Suppressor macrophage (primary cell): ENCODE measurements around the gene YDJC.
"Not testable (repeated sequence)": the region's sequence is repeated elsewhere in the genome, so short reads cannot be mapped to it uniquely, and the experiment has no call there.

ENCODE experiments used
- DNase-seq, 4 experiments: peaks; one replicate each; pipeline ENCODE4 v3.0.0-alpha.2; 2020 to 2022

Gene YDJC

DNA sequence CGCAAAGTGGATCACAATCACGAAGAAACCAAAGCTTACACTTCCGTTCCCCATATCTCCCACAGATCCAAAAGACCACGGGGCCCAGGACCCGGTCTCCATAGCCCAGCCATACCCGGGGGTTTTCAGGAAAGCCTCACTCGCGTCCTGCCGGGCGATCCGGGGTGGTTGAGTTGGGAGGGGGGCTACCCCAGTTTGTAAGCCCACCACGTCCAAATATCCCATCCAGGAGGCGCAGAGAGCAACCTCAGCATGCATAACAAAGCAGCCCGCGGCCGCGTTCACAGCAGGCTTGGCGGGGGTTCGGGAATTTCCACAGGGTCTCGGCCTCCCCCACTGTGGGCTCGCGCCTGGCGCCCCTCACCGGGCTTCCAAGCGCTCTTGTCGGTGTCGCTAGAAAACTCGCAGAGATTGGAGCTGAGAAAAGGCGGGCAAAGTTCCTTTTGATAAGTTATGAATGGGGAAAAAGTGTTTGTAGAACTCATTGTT is 21.7 kb upstream of the YDJC start:
- DNase-seq = peak in 2 of 4 experiments; percentile 5 to 12

DNA sequence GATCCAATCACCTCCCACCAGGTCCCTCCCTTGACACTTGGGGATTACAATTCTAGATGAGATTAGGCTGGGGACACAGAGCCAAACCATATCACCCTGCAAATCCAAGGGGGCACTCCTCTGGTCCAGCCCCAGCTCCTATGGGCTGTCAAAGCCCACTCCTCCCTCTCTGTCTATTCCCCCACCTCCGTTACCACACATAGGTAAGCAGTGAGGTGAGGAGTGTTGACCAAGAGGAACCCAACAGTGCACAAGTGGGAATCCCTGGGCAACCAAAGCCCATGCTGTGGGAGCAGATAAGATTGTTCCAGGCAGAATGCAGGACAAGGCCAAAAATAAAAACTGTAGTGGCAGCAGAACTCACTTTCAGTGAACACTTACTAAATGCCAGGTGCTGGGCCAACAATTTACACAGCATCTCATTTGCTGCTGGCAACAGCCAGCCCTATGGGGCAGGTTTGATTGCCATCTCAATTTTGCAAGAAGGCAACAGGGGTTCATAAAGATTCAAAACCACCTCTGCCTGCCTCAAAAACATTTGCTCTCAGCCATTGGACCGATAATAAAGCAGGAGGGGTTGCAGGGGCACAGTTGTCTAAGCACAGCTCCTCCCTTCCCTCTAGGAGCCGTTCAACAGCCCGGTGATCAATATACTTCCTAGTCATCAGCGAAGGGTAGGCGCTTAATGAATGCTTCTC is 21.1 kb upstream of the YDJC start:
- DNase-seq = no peak

DNA sequence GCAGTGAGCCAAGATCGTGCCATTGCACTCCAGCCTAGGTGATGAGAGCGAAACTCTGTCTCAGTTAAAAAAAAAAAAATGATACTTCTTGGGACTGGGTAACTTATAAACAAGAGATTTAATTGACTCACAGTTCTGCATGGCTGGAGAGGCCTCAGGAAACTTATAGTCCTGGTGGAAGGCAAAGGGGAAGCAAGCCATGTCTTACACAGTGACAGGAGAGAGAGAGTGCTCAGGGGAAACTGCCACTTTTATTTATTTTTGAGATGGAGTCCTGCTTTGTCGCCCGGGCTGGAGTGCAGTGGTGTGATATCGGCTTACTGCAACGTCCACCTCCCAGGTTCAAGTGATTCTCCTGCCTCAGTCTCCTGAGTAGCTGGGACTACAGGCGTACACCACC is 20.5 kb upstream of the YDJC start:
- DNase-seq = no peak

DNA sequence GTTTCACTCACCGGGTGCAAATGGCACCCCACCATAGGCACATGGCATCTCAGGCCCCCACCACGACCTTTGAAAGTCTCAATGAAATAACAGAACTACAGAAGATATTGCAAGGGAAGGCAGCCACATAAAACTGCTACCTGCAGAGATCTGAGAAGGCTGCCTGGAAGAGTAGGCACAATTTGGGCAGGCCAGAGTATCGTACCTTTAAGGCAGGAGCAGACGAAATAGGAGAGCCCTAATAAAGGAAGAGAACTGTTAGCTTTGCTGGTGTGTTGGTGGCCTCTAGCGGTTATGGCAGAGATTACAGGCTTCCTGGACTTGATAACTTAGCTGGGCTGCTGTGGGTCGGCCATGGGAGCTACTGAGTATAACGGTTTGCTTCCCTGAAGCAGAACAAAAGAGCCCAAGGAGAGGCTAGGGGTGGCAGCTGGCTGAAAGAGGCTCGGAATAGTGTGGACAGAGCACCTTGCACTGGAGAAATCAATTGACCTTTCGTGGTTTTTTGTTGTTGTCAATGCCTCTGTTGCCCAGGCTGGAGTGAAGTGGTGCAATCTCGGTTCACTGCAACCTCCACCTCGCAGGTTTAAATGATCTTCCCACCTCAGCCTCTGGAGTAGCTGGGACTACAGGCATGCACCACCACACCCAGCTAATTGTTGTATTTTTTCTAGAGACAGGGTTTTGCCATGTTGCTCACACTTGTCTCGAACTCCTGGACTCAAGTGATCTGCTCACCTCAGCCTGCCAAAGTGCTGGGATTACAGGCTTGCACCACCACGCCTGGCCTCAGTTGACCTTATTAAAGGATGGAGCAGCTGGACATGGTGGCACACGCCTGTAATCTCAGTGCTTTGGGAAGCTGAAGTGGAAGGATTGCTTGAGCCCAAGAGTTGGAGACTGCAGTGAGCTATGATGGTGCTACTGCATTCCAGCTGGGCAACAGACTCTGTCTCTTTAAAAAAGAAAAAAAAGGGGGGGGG is 17.1 kb upstream of the YDJC start:
- peak; percentile 85 to 90 (median 87) for DNase-seq

DNA sequence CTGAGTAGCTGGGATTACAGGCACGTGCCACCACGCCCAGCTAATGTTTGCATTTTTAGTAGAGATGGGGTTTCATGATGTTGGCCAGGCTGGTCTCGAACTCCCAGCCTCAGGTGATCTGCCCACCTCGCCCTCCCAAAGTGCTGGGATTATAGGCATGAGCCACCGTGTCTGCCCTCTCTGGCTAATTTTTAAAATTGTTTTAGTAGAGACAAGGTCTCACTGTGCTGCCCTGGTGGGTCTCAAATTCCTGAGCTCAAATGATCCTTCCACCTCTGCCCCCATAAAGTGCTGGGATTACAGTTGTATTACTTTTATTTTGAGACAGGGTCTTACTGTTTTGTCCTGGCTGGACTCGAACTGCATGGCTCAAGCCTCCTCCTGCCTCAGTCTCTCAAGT is 15.7 kb upstream of the YDJC start:
- not testable (repeated sequence) for DNase-seq

DNA sequence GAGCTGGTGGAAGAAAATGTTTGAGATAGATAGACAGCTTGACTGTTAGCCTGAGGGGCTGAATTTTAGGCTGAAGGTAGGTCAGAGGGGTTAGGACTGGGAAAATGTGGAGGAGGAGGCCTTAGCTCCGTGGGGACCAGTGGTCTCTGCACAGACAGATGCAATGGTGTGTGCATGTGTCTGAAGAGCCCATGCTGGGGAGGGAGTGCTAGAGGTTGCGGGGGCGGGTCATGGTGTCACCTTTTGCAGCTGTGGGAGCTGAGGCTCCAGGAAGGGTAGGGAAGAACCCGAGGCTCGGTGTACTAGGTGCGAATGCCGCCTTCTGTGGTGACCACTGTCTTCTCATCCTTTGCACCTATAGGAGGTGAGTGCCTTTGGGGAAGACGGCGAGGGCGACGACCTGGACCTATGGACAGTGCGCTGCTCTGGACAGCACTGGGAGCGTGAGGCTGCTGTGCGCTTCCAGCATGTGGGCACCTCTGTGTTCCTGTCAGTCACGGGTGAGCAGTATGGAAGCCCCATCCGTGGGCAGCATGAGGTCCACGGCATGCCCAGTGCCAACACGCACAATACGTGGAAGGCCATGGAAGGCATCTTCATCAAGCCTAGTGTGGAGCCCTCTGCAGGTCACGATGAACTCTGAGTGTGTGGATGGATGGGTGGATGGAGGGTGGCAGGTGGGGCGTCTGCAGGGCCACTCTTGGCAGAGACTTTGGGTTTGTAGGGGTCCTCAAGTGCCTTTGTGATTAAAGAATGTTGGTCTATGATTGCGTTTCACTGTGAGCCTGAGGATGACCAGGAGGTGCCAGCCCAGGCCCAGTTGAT is 13.9 kb upstream of the YDJC start:
- no peak for DNase-seq

DNA sequence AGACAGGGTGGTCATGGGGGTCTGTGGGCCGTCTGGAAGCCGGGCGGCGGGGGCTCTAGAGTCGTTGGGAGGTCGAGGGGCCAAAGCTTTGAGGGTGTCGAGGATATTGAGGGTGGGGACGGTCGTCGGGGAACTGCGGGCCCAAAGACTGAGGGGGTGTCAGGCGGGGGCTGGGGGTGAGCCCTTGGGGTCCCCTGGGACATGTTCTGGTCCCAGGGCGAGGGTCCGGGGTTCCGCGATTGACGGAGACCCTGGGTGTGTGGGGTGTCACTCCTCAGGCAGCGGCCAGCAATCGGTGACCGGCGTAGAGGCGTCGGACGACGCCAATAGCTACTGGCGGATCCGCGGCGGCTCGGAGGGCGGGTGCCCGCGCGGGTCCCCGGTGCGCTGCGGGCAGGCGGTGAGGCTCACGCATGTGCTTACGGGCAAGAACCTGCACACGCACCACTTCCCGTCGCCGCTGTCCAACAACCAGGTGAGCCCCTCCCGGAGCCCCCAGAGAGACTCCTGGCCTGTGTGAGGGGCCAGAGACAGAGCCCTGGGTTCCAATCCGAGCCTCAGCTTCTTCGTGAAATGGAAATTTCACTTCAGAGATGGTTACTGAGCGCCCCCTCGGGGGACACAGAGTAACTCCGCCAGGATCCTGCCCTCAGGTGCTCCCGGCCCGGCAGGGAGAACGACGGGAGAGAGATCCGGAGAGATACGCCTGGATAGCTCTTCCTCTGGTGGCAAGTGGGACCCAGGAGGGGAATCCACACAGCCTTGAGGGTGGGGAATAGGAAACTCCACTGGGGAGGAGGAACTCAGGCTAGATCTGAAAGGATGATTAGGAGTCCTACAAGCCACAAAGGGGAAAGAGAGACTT is 13.0 kb upstream of the YDJC start:
- peak; percentile 62 to 76 (median 72) for DNase-seq

DNA sequence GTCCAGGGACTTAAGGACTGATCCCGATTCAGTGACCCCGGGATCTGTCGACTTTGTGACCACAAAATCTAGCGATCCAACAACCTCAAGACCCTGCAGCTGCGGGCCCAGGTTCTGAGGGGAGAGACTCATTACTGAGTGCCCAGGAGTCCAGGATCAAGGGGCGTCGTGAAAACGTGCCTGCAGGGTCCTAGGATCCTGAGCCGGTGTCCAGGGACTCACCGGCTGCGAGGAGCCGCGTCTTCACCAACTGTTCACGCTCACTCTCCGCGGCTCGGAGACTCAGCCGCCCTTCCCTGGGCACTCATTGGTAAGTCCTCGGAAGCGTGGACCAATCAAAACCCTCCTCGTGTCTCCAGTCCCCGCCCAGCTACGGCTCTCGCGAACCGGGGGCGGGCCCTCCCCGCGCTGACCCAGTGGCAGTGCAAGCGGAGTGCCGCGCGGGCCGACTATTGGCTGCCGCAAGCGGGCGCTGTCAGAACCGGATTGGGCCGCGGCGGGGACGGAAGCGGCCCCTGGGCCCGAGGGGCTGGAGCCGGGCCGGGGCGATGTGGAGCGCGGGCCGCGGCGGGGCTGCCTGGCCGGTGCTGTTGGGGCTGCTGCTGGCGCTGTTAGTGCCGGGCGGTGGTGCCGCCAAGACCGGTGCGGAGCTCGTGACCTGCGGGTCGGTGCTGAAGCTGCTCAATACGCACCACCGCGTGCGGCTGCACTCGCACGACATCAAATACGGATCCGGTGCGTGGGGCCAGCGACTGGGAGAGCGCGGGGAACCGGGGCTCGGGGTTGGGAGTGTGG is 12.2 kb upstream of the YDJC start, which contains the start of gene SDF2L1:
Gene SDF2L1, plus strand, starts transcription at position 514 of the 795 bp plus-strand sequence. Its CDS starts 35 bp downstream, at position 549.
- DNase-seq = peak; percentile 99 to 100 (median 99)

DNA sequence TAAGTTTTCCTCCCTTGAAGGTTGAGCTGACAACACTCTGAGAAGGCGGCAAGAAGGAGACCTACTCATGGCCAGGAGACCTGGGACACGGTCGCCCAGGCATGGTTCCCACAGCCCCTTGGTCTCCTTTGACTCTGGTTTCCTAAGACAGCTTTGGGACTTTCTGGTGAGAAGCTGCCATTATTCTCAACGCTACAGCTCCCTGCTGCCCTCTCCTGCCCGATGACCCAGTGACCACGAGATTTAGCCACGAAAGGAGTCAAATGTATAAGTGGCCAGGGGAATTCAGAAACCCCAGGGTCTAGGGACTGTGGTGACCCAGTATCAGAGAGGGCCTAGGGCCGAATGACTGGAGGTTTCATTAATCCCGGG is 11.6 kb upstream of the YDJC start:
- DNase-seq = peak; percentile 76 to 86 (median 82)

DNA sequence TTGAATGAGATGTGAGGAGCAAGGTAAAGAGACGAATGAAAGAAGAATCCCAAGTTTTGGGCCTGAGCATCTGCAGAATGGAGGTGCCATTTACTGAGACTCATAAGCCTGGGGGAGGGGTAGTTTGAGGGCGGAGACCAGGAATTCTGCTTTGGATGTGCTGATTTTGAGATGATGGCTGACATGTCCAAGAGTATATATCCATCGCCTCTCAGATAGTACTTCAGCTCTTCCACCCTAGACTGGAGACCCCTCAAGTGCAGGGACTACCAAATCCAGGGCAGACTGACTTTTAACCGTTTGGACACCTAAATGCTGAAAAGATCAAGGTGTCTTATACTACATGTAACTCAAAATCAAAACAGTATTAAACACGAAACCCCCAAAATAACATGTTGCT is 11.0 kb upstream of the YDJC start:
- DNase-seq = no peak

DNA sequence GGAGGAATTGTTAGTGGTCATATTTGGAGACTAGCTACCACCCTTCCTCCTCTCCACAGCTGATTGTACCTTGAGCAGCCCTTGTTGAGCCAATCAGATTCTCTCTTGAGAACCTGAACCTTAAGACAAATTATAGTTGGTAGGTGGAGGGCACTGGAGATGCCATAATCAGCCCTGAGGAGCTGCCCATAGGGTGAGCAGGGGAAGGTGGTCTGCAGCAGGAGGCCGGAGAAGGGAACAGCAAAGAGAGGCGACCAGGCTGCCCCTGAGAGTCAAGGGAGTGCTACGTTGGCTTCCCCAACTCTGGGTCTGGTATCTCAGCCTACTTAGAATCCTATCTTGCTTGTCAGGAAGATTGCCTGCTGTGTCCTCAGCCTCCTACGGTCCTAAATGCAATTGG is 9.5 kb upstream of the YDJC start:
- DNase-seq = no peak

DNA sequence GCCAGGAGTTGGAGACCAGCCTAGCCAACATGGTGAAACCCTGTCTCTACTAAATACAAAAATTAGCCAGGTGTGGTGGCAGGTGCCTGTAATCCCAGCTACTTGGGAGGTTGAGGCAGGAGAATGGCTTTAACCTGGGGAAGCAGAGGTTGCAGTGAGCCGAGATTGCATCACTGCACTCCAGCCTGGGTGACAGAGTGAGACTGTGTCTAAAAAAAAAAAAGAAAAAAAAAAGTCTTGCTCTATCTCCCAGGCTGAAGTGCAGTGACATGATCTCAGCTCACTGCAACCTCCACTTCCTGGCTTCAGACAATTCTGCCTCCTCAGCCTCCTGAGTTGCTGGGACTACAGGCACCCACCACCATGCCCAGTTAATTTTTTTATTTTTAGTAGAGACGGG is 7.6 kb upstream of the YDJC start:
- peak in 2 of 4 experiments; percentile 22 to 26 for DNase-seq

DNA sequence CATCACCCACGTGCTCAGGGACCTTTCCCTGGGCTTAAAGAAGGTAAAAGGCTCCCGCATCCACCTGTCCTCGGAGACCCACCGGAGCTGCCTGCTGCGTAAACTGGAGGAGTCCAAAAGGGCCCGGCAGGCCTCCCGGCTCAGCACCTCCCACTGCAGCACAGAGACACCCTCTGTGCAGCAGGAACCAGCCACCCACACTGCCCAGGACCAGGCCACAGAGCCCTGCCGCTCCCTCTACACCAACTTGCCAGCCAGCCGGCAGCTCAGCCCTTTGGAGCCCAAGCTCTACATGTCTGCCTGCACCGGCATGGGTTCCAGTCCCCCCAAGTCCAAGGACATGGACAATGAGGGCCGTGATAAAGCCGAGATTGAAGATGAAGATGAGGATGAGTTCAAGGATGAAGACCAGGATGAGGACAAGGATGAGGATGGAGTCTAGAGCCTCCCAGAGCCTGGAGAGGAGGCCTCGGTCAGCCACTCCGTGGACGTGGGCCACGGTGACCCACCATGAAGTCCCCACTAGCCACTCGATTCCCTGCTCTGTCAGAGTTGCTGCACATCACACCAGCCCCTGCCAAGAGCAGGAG is 6.9 kb upstream of the YDJC start:
- no peak for DNase-seq

DNA sequence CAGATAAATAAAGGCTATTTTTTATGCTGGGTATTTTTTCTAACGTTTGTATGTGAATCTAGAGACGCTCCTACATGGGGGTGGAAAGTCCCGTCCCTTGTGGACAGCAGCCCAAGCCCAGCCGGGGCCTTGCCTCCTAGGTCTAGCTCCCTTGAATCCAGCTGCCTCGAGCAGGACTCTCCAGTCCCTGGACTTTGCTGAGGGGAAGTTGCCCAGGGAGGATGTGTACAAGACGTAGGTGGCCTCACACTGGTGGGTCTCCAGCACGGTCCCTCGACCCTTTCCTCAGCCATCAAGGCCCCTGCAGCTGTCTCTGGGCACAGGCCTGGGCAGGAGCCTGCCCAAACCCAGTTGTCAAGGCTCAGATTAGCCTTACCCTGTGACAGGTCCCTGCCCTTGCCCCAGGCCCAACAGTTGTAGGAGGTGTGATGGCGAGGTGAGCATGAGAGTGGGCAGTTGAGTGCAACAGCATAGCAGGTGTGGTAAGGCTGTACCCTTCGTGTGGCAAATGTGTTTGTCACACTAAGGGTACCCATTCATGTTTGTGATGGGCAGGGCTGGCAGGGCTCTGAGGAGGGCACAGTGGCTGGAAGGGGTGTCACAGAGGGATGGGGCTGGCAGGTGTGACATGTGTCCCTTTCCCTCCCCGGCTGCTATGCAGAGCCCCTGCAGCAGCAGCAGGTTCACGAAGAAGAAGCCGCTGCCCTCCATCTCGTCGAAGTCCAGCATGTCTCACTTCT is 6.1 kb upstream of the YDJC start:
- DNase-seq = no peak

DNA sequence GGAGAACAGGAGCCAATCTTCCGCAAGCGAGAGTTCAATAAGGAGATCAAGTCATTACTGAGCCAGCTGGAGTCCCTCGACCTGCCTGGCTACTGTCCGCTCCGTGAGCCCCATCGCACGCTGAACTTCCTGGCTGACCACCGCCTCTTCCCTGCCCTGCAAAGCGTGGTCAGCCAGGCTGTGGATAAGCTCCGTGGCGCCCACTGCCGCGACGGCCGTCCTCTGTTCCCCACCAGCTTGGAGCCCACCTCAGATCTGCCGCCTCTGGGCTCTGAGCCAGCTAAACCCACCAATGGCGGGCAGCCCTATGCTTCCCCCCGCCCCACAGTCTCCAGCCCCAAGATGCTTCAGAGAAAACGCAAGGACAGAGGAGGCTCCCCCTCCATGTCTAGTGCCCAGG is 5.0 kb upstream of the YDJC start:
- DNase-seq = no peak

DNA sequence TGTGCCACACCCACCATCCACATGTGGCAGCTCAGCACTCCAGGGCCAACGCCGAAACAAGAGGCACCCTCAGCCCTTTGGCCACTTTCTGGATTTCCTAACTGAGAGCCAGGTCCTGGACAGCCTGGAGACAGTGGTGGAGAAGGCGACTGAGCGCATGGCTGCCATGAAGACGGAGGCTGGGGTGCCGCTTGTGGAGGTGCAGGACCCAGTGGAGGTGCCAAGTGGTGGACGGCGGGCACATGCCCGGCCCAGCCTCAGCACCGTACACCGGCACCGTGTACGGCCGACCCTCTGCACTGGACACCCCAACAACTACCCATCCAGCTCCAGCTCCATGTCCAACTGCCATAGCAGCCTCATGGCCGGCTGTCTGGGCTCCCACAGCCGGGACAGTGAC is 4.3 kb upstream of the YDJC start:
- DNase-seq = no peak

DNA sequence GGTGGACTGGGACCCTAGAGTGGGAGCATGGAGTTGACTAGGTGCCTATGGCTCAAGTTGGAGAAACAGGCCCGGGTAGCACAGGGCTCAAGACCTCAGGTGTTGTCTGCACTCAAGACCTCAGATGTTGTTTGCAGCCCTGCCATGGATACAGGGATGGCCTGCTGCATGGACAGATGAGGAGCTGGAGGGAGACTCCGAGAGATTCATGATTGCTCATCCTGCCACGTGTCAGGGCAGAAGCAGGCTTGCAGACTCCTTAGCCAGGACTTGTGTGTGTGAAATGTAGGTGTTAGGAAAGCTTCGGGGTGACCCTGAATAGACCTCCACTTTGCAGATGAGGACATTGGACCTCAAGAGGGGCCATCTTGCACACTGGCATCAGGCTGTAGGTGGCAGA is 3.7 kb upstream of the YDJC start:
- DNase-seq = no peak

DNA sequence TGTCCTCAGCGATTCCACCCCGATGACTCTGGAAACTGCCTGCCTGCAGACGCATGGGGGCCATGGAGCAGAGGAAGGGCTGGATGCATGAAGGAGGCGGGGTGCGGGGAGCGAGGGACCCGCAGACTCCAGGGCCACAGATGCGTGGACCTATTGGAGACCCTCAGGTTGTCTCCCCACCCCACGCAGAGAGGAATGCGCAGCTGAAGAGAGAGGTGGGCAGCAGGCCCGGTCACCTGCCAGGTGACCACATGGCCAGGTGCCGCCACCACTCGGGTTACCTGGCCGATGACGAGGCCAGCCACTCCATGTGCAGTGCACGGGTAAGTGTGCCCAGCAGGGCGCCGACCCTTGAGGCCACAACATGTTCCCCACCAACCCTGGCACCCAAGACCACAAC is 3.1 kb upstream of the YDJC start:
- DNase-seq = no peak

DNA sequence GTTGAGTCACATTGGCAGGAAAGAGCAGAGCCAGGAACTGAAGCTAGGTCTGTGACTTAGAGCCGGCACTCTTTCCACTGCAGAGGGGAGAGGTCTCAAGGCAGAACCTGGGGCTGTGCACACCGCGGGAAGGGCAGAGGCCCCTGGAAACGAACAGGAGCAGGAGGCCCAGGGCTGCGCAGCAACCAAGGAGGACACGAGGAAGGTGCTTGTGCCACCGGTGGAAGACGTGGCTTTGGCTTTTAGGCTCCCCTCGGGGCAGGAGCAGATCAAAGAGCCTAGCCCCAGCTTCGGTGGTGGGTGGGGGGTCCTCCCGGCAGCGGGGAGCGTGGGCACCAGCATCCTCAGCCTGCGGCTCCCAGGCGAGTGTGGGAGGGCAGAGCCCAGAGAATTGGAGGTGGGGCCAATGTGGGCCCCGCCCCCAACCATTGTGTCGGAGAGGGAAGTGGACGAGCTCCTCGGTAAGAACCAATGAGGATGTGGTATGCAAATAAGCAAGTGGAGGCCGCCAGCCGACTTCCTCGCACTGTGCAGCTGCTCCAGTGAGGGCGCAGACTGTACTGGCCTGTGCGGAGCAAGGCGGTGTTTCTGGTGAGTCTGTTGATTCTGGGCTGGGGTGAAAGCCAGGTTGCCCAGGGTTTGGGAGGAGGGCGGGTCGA is 2.5 kb upstream of the YDJC start, which contains the start of gene CCDC116:
Gene CCDC116, plus strand, starts transcription at position 524 of the 659 bp plus-strand sequence. CDS start 422 bp downstream, outside the sequence.
- DNase-seq = peak; percentile 64 to 76 (median 70)
